D341Med (cell line): ENCODE data around the gene HSD11B1.

ENCODE experiments used
- DNase-seq: peaks from one replicate; pipeline ENCODE4 v3.0.0; 2012; ENCODE audit warnings: low spot score

The HSD11B1 gene

GRCh38 chr1:209704584-209704983 is at the start of gene HSD11B1:
TSS of gene HSD11B1 (plus strand) at chr1:209704846. CDS start at chr1:209704943, 97 bp downstream.
- no peak for DNase-seq

- DNase-seq, result no peak
Observed at GRCh38 chr1:209655411-209656231, 49.0 kb upstream of the HSD11B1 start.

DNA sequence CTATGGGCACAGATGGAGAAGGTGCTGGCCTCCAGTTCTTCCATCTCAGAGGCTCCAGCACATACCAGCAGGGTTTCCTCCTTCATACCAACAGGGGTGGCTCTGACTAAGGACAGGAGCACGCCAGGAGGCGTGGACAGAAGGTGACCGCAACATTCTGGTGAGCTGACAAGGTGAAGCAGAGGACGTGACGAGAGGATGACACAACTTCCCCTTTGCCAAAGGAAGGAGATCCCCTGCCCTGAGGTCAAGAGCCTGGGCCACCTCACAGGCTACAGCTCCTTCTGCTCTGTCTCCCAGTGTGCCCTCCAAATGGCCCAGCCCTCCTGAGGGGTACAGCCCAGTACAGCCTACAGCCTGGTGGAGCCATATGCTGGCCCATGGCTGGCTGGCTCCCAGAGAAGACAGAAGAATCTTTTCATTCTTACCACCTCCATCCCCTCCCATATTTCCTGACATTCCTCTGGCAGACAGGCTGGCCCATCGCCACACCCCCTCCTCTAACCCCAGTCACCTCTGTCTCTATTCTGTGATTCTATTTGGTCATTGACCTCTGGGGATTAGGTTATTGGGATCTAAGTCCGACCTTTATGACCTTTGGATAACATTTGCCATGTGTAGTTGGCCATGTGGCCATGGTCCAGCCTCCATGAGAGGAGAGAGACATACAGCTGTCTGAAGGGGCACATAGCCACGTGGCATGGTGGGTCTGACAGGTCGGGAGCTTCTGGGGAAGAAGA is 47.3 kb upstream of the HSD11B1 start:
- DNase-seq, result no peak

GRCh38 chr1:209657918-209658317 is 46.7 kb upstream of the HSD11B1 start:
- DNase-seq, result no peak

DNA sequence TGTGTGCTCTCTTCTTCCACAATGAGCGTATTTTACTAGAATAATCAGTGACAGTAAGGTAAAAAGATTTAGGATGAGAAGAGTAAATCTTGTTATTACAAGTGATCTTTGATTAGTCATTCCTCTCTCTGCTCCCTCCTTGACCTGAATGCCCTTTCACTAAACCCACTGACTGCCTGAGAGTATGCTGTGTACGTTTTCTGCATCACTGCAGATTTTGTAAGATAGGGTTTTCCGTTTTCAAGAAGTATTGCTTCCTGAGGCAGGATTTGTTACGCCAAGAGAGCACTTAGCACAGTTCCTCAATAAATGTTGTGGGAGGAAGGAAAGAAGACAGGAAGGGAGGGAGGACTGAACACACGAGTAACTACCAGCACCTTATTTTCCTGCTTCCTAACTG is 44.7 kb upstream of the HSD11B1 start:
- DNase-seq, result no peak

DNA sequence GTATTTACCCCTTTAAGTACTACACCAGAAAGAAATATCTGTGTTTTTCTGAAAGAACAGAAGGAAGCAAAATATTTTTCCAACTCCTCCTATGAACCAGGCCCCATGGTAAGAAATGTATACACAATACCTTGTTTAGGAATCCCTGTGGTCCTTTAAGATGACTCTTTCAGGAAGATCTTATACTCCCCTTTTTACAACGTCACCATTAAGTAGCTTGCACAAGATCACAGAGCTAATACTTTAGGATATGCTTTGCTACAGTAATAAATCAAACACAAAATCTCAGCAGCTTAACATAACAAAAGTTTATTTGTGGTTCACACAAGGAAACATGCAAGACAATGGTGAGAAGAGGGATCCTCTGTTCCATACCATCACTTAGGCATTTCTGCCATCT is 43.6 kb upstream of the HSD11B1 start:
- DNase-seq, result no peak

DNA sequence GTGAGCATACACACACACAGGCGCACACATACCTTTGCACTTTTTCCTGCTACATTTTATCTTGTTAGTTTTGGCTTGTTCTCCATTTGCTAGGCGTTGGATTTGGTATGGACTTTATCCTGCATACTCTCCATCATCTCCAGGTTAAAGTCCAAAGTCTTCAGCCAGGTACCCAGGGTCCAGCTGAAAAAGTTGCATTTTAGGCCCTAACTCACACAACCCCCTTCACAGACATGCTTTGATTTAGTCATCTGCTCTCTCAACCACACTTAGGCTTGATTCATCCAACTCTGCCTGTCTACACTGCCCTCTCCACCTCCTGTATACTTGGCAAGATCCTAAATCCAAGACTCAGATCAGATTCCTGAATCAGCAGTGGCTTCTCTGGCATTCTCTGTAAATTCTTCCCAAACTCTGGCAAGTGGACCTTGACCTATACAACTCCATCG is 41.7 kb upstream of the HSD11B1 start:
- DNase-seq, result no peak

- DNase-seq, result no peak
Observed at GRCh38 chr1:209667103-209667502, 37.5 kb upstream of the HSD11B1 start.

- DNase-seq, result no peak
Observed at GRCh38 chr1:209667708-209668107, 36.9 kb upstream of the HSD11B1 start.

GRCh38 chr1:209670441-209671082 is 34.1 kb upstream of the HSD11B1 start:
- no peak for DNase-seq

DNA sequence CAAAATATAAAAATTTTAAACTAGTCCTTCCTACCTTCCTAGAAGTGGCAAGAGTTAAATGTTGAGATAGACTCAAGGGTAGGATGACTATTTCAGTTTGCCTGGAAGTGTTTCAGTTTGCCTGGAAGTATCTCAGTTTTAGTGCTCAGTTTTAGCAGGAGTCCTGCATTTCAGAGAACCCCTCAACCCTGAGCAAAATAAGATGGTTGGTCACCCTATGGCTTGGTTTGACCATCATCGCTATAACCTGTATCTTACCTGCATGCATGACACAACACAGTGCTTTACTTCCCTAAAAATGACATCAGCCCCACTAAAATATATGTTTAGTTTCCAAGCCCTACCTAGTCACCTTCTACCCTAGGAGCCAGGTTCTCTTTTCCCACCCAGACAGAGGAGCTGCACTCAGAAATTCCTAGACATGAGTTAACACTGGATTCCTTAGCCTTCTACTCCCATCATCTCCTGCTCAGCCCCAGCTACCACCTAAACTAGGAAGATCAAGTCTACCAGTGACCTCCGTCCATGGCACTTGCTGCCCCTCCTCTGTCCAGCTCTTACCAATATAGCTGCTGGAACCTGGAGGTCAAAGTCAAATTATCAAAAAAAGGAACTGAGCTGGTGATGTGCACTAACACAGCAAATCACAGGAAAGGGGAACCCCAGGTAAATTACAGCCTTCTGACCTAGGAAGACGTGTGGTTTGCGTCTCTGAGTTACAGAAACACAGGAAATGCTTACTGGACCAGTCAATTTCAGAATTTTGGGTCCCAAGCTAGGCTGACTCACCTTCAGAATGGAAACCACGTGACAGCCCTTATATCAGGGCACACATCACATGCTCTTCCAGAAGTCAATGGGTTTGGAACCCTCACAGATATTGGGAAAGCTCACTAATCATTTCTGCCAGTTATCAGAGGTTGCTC is 31.7 kb upstream of the HSD11B1 start:
- DNase-seq, result no peak

- no peak for DNase-seq
Observed at GRCh38 chr1:209673631-209674417, 30.8 kb upstream of the HSD11B1 start.

DNA sequence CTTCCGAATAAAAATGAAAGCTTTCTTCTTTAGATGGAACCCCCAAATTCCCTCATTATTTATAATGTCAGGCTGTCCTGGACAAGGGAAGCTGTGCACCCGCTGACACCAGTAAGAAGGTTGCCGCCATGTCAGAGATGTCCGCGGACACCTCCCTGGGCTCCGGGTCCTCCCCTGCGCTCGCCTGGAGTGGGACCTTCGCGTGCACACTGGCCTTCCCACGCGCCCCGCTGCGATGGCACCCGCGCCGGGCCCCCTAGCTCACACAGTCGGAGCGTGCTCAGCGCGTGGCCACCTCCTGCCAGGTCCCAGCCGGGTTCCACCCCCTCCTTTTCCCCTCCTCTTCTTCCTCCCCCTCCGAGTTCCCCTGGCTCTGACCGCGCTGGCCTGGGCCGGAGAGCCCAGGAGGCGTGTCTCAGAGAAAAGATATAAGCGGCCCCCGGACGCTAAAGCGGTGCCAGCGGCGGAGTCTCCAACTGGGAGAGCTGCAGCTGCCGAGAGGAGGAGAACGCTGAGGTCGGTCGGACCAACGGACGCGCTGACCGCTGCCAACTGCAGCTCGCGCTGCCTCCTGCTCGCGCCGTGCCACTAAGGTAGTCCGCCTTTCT is 29.6 kb upstream of the HSD11B1 start, which contains the start of gene G0S2:
Gene G0S2 (plus strand): TSS at position 456 of the 608 bp plus-strand sequence. CDS start 273 bp downstream, outside the sequence.
- DNase-seq, result no peak

DNA sequence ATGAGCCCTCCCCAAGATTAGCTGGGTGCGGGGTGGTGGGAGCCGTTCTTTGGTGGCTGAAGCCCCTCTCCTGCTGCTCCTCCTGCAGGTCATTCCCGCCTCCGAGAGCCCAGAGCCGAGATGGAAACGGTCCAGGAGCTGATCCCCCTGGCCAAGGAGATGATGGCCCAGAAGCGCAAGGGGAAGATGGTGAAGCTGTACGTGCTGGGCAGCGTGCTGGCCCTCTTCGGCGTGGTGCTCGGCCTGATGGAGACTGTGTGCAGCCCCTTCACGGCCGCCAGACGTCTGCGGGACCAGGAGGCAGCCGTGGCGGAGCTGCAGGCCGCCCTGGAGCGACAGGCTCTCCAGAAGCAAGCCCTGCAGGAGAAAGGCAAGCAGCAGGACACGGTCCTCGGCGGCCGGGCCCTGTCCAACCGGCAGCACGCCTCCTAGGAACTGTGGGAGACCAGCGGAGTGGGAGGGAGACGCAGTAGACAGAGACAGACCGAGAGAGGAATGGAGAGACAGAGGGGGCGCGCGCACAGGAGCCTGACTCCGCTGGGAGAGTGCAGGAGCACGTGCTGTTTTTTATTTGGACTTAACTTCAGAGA is 29.0 kb upstream of the HSD11B1 start:
- no peak for DNase-seq

DNA sequence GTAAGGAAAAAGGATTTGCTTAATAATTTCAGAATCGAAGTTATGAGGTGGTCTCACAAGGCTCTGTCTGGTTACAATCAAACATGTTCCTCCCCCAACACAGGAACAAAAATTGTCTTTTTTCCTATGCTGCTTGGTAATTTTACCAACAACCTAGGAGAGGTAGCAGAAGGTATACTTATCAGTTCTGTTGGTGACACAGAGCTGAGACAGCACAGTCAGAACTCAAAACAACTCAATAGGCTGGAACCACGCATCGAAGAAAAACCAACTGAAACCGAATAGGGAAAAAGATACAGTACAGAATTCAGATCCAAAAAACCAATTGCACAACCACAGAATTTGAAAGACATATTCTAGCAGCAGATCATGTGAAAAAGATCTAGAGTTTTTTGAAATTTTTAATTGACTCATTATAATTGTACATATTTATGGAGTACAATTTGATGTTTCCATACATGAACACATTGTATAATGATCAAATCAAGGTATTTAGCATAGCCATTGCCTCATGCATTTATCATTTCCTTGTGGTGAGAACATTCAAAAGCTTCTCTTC is 25.6 kb upstream of the HSD11B1 start:
- DNase-seq, result no peak

- no peak for DNase-seq
Observed at GRCh38 chr1:209685821-209686220, 18.8 kb upstream of the HSD11B1 start.

GRCh38 chr1:209686322-209686721 is 18.3 kb upstream of the HSD11B1 start:
- DNase-seq, result no peak

DNA sequence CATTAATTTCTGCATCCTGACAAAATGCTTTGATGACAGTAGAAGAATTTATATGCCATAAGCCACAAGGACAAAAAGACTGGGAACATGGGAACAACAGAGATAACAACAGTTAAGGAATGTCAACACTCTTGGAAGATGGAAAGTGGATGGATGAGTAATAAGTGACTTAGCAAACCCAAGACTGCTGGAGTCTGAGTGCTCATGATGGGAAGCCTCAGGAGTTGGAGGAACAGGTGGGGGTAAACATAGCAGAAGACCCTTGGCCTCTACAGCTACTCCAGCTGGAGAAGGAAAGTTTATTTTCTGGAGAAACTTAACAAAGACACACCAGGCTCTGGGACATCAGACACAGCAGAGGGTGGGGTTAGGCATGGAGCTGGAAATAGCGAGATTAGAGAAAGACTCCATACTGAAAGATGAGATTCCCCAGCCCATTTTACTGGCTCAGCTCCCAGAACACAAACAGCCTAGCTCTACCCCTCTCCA is 15.9 kb upstream of the HSD11B1 start:
- DNase-seq, result no peak

DNA sequence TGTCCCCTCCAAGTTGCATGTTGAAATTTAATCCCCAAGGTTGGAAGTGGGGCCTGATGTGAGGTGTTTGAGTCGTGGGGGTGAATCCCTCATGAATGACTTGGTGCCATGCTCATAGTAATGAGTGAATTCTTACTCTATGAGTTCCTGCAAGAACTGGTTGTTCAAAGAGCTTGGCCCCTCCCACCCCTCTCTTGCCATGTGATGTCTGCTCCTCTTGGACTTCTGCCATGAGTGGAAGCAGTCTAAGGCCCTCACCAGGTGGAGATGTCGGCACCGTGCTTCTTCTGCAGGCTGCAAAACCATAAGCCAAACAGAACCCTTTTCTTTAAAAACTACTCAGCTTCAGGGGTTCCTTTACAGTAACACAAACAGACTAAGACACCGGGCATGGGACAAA is 15.2 kb upstream of the HSD11B1 start:
- no peak for DNase-seq
